ENCODE results near the gene NAT16.

Gene NAT16

GRCh38 chr7:101170617-101171441, 9.3 kb downstream of the NAT16 start:
- DNase-seq = no peak

- peak; percentile 80 for DNase-seq
These were observed 10.1 kb downstream of the NAT16 start for GRCh38 chr7:101169838-101170551.

- no peak for DNase-seq
These were observed 10.8 kb downstream of the NAT16 start for GRCh38 chr7:101169110-101169837.

GRCh38 chr7:101168412-101169049, 11.6 kb downstream of the NAT16 start:
- DNase-seq = no peak

- DNase-seq = no peak
These were observed 12.3 kb downstream of the NAT16 start for GRCh38 chr7:101167645-101168411.

- DNase-seq = no peak
These were observed 13.0 kb downstream of the NAT16 start for GRCh38 chr7:101166909-101167644.

GRCh38 chr7:101166648-101166908, 13.5 kb downstream of the NAT16 start:
- no peak for DNase-seq

- no peak for DNase-seq
These were observed 14.0 kb downstream of the NAT16 start for GRCh38 chr7:101165958-101166647.

- DNase-seq = peak; percentile 95
These were observed 14.8 kb downstream of the NAT16 start, which contains the start of gene VGF for GRCh38 chr7:101165075-101165957. Gene VGF (minus strand): TSS chr7:101165569. CDS start chr7:101164843, 726 bp downstream.

- DNase-seq = no peak
These were observed 15.8 kb downstream of the NAT16 start for GRCh38 chr7:101164071-101164840.

GRCh38 chr7:101163279-101164070, 16.6 kb downstream of the NAT16 start:
- DNase-seq = peak; percentile 47

GRCh38 chr7:101162551-101163278, 17.4 kb downstream of the NAT16 start:
- DNase-seq = no peak

- no peak for DNase-seq
These were observed 18.2 kb downstream of the NAT16 start for GRCh38 chr7:101161692-101162471.

- DNase-seq = no peak
These were observed 19.2 kb downstream of the NAT16 start for GRCh38 chr7:101160910-101161309.

GRCh38 chr7:101159696-101160674, 20.1 kb downstream of the NAT16 start:
- DNase-seq = no peak

Measured in activated CD4-positive, alpha-beta T cell treated with anti-CD3 and anti-CD28 coated beads, Interleukin-2, amount 50 U/mL, for 16 hours (primary cell).